Lower leg skin (tissue), 4 donors: ENCODE measurements around the gene ZCWPW1. TPM values are rescaled to one million over a fixed set of nuclear protein-coding genes. Genes with fewer than 3 reads are reported as not detected.
"Not testable (repeated sequence)": the region's sequence is repeated elsewhere in the genome, so short reads cannot be mapped to it uniquely, and the experiment has no call there.

Experiments
- DNase-seq, 2 donors: peaks; one replicate each; pipeline ENCODE4 v3.0.0-alpha.2; 2019; ENCODE audit warnings: low spot score in 2 of 2
- H3K4me3 ChIP-seq: fragments of 200-600 bp; sonication (generic); 2 replicates; pipeline ENCODE4 v1.5.1; 2017; ENCODE audit warnings: mild to moderate bottlenecking, low read depth; ENCODE audit not compliant: poor library complexity, severe bottlenecking
- CTCF ChIP-seq, 3 donors: fragments of 450-650 bp; IDR thresholded peaks; one replicate each; pipeline ENCODE4 v1.5.1; 2016; ENCODE audit warnings: antibody characterized with exemption in 3 of 3, mild to moderate bottlenecking in 3 of 3, moderate library complexity in 2 of 3
- POLR2A ChIP-seq, 2 donors: fragments of 450-650 bp; IDR thresholded peaks; one replicate each; pipeline ENCODE4 v1.6.1; 2016 to 2017; ENCODE audit warnings: antibody characterized with exemption in 2 of 2, mild to moderate bottlenecking in 1 of 2, moderate library complexity in 1 of 2
- WGBS, 2 donors: methylation state at CpG; one replicate each; pipeline ENCODE4 v1.1.5; 2018; 5-methylcytosine and 5-hydroxymethylcytosine counted together
- intact Hi-C: fragments of 100-400 bp; cut with DNase I; formaldehyde crosslinking; loops from one replicate; pipeline ENCODE4 v1.15.0; 2023; ENCODE audit warnings: low total_unique reads
- total RNA-seq, 4 donors: library from RNA; depleted of rRNA; stranded (reverse); fragments of >200 nt; gene quantifications; one replicate each; pipeline ENCODE4 v1.1.0, GENCODE V29; 2016

The ZCWPW1 gene
- total RNA-seq, 4 donors from 2014 or later: 2.2 to 6.3 (median 4.6) TPM

DNA sequence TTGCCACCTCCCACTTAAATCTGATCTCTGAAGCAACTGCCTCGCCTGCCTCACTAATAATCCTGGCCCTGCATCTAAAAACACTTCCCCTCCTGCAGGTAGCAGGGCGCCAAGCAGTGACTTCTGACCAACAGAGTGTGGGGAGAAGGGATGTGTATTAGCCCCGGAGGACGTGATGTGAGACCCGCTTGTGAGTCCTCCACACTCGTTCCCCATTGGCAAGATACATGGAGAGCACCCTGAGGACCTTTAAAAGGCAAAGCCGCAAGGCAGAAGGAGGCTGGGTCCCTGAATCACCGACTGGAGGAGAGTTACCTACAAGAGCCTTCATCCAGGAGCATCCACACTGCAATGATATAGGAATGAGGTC, 61.3 kb downstream of the ZCWPW1 start:
- no peak overlapping the region for H3K4me3 ChIP-seq
- no peak for DNase-seq
- TF ChIP-seq CTCF (IDR thresholded peaks at IDR 0.05) (no peak), POLR2A (IDR thresholded peaks at IDR 0.05) (no peak)
- 96% methylated on average over 8 of the region's 8 CpGs for WGBS, 2 donors
- intact Hi-C loops: no loop called here

- 82 to 83% methylated on average over 16 of the region's 16 CpGs for WGBS, 2 donors
- DNase-seq: no peak
- no peak for TF ChIP-seq POLR2A (IDR thresholded peaks at IDR 0.05)
- intact Hi-C loops: no loop called here
- H3K4me3 ChIP-seq: no peak overlapping the region
Measured at GRCh38 chr7:100366411-100367250, 61.9 kb downstream of the ZCWPW1 start.

GRCh38 chr7:100365998-100366367, 62.5 kb downstream of the ZCWPW1 start:
- intact Hi-C loops, H3K4me3 ChIP-seq, DNase-seq: not testable (repeated sequence)
- WGBS, 2 donors: 95 to 96% methylated on average over 7 of the region's 7 CpGs

DNA sequence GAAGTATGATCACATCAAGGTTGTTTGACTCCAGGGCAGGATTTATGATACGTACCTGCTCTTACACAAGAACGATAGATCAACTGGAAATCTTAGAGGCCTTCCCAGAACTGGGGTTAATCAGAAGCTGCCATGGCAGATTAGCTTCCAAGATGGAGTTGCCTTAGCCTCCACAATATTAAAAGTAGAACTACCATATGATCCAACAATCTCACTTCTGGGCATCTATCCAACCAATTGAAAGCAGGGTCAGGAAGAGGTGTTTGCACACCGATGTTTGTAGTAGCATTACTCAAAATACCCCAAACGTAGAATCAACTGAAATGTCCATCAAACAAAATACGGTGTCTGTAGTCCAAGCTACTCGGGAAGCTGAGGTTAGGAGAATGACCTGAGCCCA, 64.0 kb downstream of the ZCWPW1 start:
- no peak for DNase-seq
- H3K4me3 ChIP-seq: no peak overlapping the region
- WGBS, 2 donors: 86 to 93% methylated on average over 6 of the region's 6 CpGs
- intact Hi-C loops: no loop called here
- TF ChIP-seq CTCF (IDR thresholded peaks at IDR 0.05): no peak
- no peak for TF ChIP-seq POLR2A (IDR thresholded peaks at IDR 0.05)

DNA sequence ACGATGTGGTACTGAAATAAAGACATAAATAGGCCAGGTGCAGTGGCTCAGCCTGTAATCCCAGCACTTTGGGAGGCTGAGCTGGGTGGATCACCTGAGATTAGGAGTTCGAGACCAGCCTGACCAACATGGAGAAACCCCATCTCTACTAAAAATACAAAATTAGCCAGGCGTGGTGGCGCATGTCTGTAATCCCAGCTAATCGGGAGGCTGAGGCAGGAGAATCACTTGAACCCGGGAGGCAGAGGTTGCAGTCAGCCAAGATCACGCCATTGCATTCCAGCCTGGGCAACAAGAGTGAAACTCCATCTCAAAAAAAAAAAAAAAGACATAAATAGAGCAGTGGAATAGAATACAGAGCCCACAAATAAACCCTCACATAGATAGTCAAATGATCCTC, 64.7 kb downstream of the ZCWPW1 start:
- H3K4me3 ChIP-seq, intact Hi-C loops, DNase-seq: not testable (repeated sequence)
- 94 to 95% methylated on average over 7 of the region's 7 CpGs for WGBS, 2 donors

- H3K4me3 ChIP-seq: no peak overlapping the region
- intact Hi-C loops: no loop called here
- TF ChIP-seq POLR2A (IDR thresholded peaks at IDR 0.05): no peak
- no peak for TF ChIP-seq CTCF (IDR thresholded peaks at IDR 0.05)
Measured at GRCh38 chr7:100363098-100363497, 65.4 kb downstream of the ZCWPW1 start.

DNA sequence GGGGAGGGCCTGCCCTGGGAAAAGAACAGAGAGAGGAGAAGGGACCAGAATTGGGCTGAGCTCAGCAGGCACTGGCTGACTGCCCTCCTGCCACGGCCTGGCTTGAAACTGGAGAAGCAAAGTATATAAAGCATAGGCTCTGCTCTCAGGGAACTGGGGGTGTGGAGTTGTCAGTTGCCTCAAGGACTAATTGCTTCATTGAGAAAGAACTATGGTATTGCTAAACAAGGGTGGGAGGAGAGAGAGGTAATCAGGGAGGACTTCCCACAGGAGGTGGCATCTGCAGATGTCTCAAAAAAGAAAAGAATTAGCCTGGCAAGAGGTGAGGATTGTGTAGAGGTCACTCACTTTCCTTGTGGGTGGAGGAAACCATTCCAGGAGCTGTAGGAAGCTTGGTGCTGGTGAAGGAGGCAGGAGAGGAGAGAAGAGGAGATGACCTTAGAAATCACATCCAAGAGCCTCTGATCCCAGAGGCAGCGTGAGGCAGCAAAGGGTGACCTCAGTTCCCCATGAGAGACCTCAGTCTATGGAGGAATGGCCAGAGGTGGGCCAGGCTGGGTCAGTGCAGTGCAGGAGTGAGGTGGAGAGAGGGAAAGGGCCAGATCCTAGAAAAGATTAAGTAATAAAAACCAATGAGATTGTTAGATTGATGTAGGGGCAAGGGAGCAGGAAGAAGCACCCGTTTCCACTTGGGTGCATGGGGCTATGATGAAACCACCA, 68.2 kb downstream of the ZCWPW1 start:
- no peak overlapping the region for H3K4me3 ChIP-seq
- intact Hi-C loops: no loop called here
- WGBS, 2 donors: 83 to 91% methylated on average over 3 of the region's 3 CpGs
- DNase-seq: no peak
- no peak for TF ChIP-seq CTCF (IDR thresholded peaks at IDR 0.05)
- no peak for TF ChIP-seq POLR2A (IDR thresholded peaks at IDR 0.05)

More at GRCh38 chr7:100363098-100363497, 65.4 kb downstream of the ZCWPW1 start:
- no peak for DNase-seq
